Panc1 (cell line): ENCODE data around the gene KIAA0930. TPM values are rescaled to one million over a fixed set of nuclear protein-coding genes. Genes with fewer than 3 reads are reported as not detected.

Experiments used
- ATAC-seq: fragments of 200-7000 bp; cut with Tn5 transposase; 2 replicates; pipeline ENCODE4 v1.9.1; 2020; ENCODE audit warnings: mild to moderate bottlenecking, moderate library complexity
- Bru-seq: library from RNA; stranded (reverse); fragments of 400-500 nt; gene quantifications from one replicate; lab custom pipeline; 2021; lab: Mats Ljungman, UMichigan
- BruChase-seq, 2 experiments: library from RNA; stranded (reverse); fragments of 400-500 nt; gene quantifications; one replicate each; lab custom pipeline; 2021; lab: Mats Ljungman, UMichigan
- BruUV-seq: library from RNA; stranded (reverse); fragments of 400-500 nt; replicated peaks from 2 replicates; lab custom pipeline; 2021; lab: Mats Ljungman, UMichigan
- CTCF ChIA-PET: fragments of 300-600 bp; sonication (Branson Sonifier 250); formaldehyde crosslinking; loops from one replicate; lab custom pipeline; 2022; ENCODE audit warnings: antibody characterized with exemption; lab: Charles Lee
- POLR2A ChIA-PET: fragments of 300-600 bp; sonication (Branson Sonifier 250); formaldehyde crosslinking; loops from one replicate; lab custom pipeline; 2022; ENCODE audit warnings: antibody characterized with exemption; lab: Charles Lee
- DNase-seq: peaks from one replicate; pipeline ENCODE4 v3.0.0-alpha.2; 2010; ENCODE audit warnings: low read depth, low spot score
- H3K27ac ChIP-seq: 2 replicates; pipeline ENCODE4 v1.5.1; 2011; ENCODE audit warnings: mild to moderate bottlenecking, low read length, inconsistent platforms
- H3K27me3 ChIP-seq: fragments of 200-500 bp; sonication (Bioruptor generic); 2 replicates; pipeline ENCODE4 v1.6.0; 2014; ENCODE audit warnings: low read length, inconsistent platforms; ENCODE audit not compliant: control insufficient read depth, insufficient read depth
- H3K36me3 ChIP-seq: fragments of 200-500 bp; sonication (Bioruptor generic); 2 replicates; pipeline ENCODE4 v1.5.1; 2014; ENCODE audit warnings: inconsistent platforms, mild to moderate bottlenecking, low read length, moderate library complexity; ENCODE audit not compliant: control insufficient read depth, insufficient read depth
- H3K4me1 ChIP-seq: 2 replicates; pipeline ENCODE4 v1.5.1; 2011; ENCODE audit warnings: inconsistent platforms, mild to moderate bottlenecking, low read length, moderate library complexity; ENCODE audit not compliant: control insufficient read depth, insufficient read depth
- H3K4me3 ChIP-seq, 2 experiments: 2 replicates each; pipeline ENCODE4 v1.5.1; 2011 to 2012; ENCODE audit warnings: low read depth in 2 of 2, low read length in 2 of 2, mild to moderate bottlenecking in 2 of 2, inconsistent platforms in 1 of 2, moderate library complexity in 1 of 2
- H3K9me3 ChIP-seq: fragments of 200-500 bp; sonication (Bioruptor generic); 2 replicates; pipeline ENCODE4 v1.5.1; 2014; ENCODE audit warnings: low read depth, mild to moderate bottlenecking, inconsistent platforms, low read length, moderate library complexity; ENCODE audit not compliant: control insufficient read depth, insufficient read depth
- POLR2AphosphoS5 ChIP-seq: IDR thresholded peaks from 2 replicates; pipeline ENCODE4 v1.6.1; 2012; ENCODE audit warnings: mild to moderate bottlenecking, low read depth, low read length, moderate library complexity
- REST ChIP-seq, 2 experiments: IDR thresholded peaks; 2 replicates each; pipeline ENCODE4 v1.6.1; 2011 to 2012; ENCODE audit warnings: low read depth in 2 of 2, control low read depth in 1 of 2, low read length in 1 of 2, mild to moderate bottlenecking in 1 of 2, moderate library complexity in 1 of 2; ENCODE audit not compliant: insufficient read depth in 1 of 2
- SIN3A ChIP-seq: IDR thresholded peaks from 2 replicates; pipeline ENCODE4 v1.6.1; 2012; ENCODE audit warnings: low read depth, mild to moderate bottlenecking, low read length, moderate library complexity, borderline replicate concordance; ENCODE audit not compliant: insufficient read depth
- TCF7L2 ChIP-seq: IDR thresholded peaks from 2 replicates; pipeline ENCODE4 v1.6.1; 2011; ENCODE audit warnings: mild to moderate bottlenecking, low read depth, low read length, inconsistent platforms
- in situ Hi-C: cut with HindIII; loops from 2 replicates; pipeline ENCODE4 v1.10.0; 2016; ENCODE audit warnings: low sequenced_read_pairs, low pct_unique_long_range_greater_than_20kb
- intact Hi-C: fragments of 100-400 bp; cut with micrococcal nuclease; formaldehyde crosslinking; loops from one replicate; pipeline ENCODE4 v1.10.0; 2022; ENCODE audit not compliant: unreplicated experiment
- long read RNA-seq: library from polyadenylated mRNA; unstranded; transcript quantifications from one replicate; pipeline ENCODE4 v2.0.0, GENCODE V29; 2021; ENCODE audit not compliant: unreplicated experiment
- polyA plus RNA-seq: library from polyadenylated mRNA; unstranded; fragments of >200 nt; gene quantifications from one replicate; pipeline ENCODE4 v1.2.1, GENCODE V29; 2012; ENCODE audit warnings: missing spikeins; ENCODE audit not compliant: insufficient read length
- total RNA-seq: library from RNA; stranded (reverse); gene quantifications from one replicate; pipeline ENCODE4 v1.2.1, GENCODE V29; 2021; ENCODE audit not compliant: unreplicated experiment
- TF ChIP-seq, protein P1 (sequence below): fragments of 450-650 bp; IDR thresholded peaks from 2 replicates; pipeline ENCODE4 v1.5.1; 2017; ENCODE audit warnings: mild to moderate bottlenecking

KIAA0930 gene
- total RNA-seq = 42.5 TPM
- polyA plus RNA-seq = 45.3 TPM
- Bru-seq, nascent RNA = percentile 47 among the genes with signal in this experiment
- percentile 51 among the genes with signal in this experiment for BruChase-seq, experiment 1, labeled RNA remaining after a 2-hour chase
- percentile 61 among the genes with signal in this experiment for BruChase-seq, experiment 2, labeled RNA remaining after a 6-hour chase
- long read RNA-seq, full-length matches to known transcripts = 95 of 125 reads
- long read RNA-seq, partial matches to known transcripts = 7 of 125 reads
- long read RNA-seq, other reads (novel, unspliced or antisense) = 23 of 125 reads

DNA sequence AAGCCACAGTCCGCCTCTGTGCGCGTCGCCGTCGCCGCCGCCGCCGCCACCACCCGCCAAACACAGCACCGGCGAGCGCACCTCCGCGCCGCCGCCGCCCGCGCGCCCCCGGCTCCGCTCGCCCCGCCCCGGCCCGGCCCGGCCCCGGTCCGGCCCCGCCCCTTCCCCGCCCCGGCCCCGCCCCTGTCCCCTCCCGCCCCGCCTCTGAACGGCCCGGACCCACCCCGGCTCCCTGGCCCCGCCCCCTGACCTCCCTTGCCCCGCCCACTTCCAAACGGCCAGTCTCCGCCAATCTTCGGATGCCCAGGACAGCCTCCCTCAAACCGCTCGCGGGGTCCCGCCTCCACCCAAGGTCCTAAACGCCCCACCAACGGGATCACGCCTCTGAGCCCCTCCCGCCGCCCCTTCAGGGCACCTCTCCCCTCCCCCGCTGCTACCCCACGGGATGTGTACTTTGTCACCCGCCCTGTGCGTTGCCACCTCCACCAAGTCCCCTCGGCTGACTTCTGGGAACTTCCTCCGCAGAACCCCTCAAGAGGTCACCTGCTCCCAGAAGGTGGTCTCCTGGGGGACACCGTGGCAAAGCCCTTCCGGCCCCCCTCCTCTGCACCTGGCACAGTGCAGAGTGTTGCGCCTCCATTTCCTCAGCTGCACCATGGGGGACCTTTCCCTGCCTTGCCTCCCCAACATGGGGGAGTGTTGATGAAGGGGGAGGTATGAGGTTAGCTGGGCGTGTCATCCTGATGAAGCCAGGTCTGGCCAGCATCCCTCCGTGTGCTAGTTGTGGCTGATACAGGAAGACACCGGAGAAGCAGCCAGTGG is at the start of gene KIAA0930:
Gene KIAA0930 (minus strand): TSS at position 85 of the 822 bp plus-strand sequence. CDS start 191 bp downstream, outside the sequence.
- in situ Hi-C loops = no loop called here
- TF ChIP-seq, protein P1, sequence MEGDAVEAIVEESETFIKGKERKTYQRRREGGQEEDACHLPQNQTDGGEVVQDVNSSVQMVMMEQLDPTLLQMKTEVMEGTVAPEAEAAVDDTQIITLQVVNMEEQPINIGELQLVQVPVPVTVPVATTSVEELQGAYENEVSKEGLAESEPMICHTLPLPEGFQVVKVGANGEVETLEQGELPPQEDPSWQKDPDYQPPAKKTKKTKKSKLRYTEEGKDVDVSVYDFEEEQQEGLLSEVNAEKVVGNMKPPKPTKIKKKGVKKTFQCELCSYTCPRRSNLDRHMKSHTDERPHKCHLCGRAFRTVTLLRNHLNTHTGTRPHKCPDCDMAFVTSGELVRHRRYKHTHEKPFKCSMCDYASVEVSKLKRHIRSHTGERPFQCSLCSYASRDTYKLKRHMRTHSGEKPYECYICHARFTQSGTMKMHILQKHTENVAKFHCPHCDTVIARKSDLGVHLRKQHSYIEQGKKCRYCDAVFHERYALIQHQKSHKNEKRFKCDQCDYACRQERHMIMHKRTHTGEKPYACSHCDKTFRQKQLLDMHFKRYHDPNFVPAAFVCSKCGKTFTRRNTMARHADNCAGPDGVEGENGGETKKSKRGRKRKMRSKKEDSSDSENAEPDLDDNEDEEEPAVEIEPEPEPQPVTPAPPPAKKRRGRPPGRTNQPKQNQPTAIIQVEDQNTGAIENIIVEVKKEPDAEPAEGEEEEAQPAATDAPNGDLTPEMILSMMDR = no peak
- TF ChIP-seq SIN3A (no peak), REST (IDR thresholded peaks at IDR 0.05; ENCODE audit: insufficient read depth in 1 of 2, low read depth in 2 of 2, low read length in 1 of 2) (no peak), POLR2AphosphoS5 (no peak), TCF7L2 (no peak)
- no peak for DNase-seq
- BruUV-seq = no TSS peak
- intact Hi-C loops = no loop called here
- Histone ChIP-seq H3K36me3 (no peaks in the 10 kb centered on the region; the same call in 1 of the 2 replicates), H3K9me3 (no peaks in the 10 kb centered on the region), H3K27ac (peak within 1 kb of the TSS; percentile 67), H3K4me1 (peaks cover 4% of the 10 kb centered on the region), H3K4me3 (peak within 1 kb of the TSS; percentile 59 to 60), H3K27me3 (no peaks in the 10 kb centered on the region)
- ATAC-seq = peak; percentile 88
- ChIA-PET POLR2A (no interaction called here), CTCF (no interaction called here)

- CTCF ChIA-PET = interaction anchor here (0.8 kb wide), 1 partner anchor 18 kb away, joined by 3 read pairs; no protein-coding TSS in a partner anchor
- Histone ChIP-seq H3K36me3 (no peaks in the 10 kb centered on the region), H3K9me3 (no peaks in the 10 kb centered on the region), H3K4me3 (no peak overlapping the region), H3K4me1 (no peaks in the 10 kb centered on the region), H3K27ac (no peak overlapping the region), H3K27me3 (no peaks in the 10 kb centered on the region)
- no peak for DNase-seq
- TF ChIP-seq, protein P1 = no peak
- no peak for TF ChIP-seq POLR2AphosphoS5
- no peak for TF ChIP-seq REST (IDR thresholded peaks at IDR 0.05; ENCODE audit: insufficient read depth in 1 of 2, low read depth in 2 of 2, low read length in 1 of 2)
- no peak for TF ChIP-seq SIN3A
- no peak for TF ChIP-seq TCF7L2
- in situ Hi-C loops (no loop called here), intact Hi-C loops (no loop called here)
- POLR2A ChIA-PET = no interaction called here
- ATAC-seq = no peak
- BruUV-seq = no TSS peak
Measured at GRCh38 chr22:45286854-45287551, 46.3 kb upstream of the KIAA0930 start.
